Caco-2 (cell line): ENCODE measurements around the gene NFRKB. TPM values are rescaled to one million over a fixed set of nuclear protein-coding genes. Genes with fewer than 3 reads are reported as not detected.

Experiments
- BruUV-seq: library from RNA; stranded (reverse); fragments of 400-500 nt; replicated peaks from 2 replicates; lab custom pipeline; 2021; lab: Mats Ljungman, UMichigan
- CTCF ChIA-PET: fragments of 300-600 bp; sonication (Branson Sonifier 250); formaldehyde crosslinking; loops from one replicate; lab custom pipeline; 2022; ENCODE audit warnings: antibody characterized with exemption; lab: Charles Lee
- POLR2A ChIA-PET: fragments of 300-600 bp; sonication (Branson Sonifier 250); formaldehyde crosslinking; loops from one replicate; lab custom pipeline; 2022; ENCODE audit warnings: antibody characterized with exemption; lab: Charles Lee
- DNase-seq, 2 experiments: peaks; one replicate each; pipeline versions ENCODE4 v3.0.0 to v3.0.0-alpha.2; 2020 to 2022
- H3K27me3 ChIP-seq: replicated peaks from 2 replicates; pipeline ENCODE4 v1.6.0; 2011; ENCODE audit warnings: low read length; ENCODE audit not compliant: control insufficient read depth, insufficient read depth
- H3K36me3 ChIP-seq: 2 replicates; pipeline ENCODE4 v1.5.1; 2011; ENCODE audit warnings: low read length; ENCODE audit not compliant: control insufficient read depth, insufficient read depth
- H3K4me1 ChIP-seq: fragments of 250-450 bp; sonication (Bioruptor Pico); 2 replicates; pipeline ENCODE4 v1.5.1; 2020; ENCODE audit warnings: mild to moderate bottlenecking
- H3K4me3 ChIP-seq: 2 replicates; pipeline ENCODE4 v1.5.1; 2011; ENCODE audit warnings: low read depth, mild to moderate bottlenecking, control low read depth, low read length
- H3K9me3 ChIP-seq: fragments of 250-450 bp; sonication (Bioruptor Pico); 2 replicates; pipeline ENCODE4 v1.5.1; 2020; ENCODE audit warnings: mild to moderate bottlenecking, moderate library complexity
- H3K27ac Mint-ChIP-seq: one replicate; pipeline ENCODE4 v1.8.0; 2022; ENCODE audit warnings: mixed read lengths; ENCODE audit not compliant: unreplicated experiment
- H3K27me3 Mint-ChIP-seq: one replicate; pipeline ENCODE4 v1.8.0; 2022; ENCODE audit warnings: mixed read lengths; ENCODE audit not compliant: insufficient read depth, unreplicated experiment
- H3K36me3 Mint-ChIP-seq: one replicate; pipeline ENCODE4 v1.8.0; 2022; ENCODE audit warnings: mild to moderate bottlenecking, mixed read lengths; ENCODE audit not compliant: insufficient read depth, unreplicated experiment
- H3K4me1 Mint-ChIP-seq: one replicate; pipeline ENCODE4 v1.8.0; 2022; ENCODE audit warnings: low read depth, mixed read lengths; ENCODE audit not compliant: unreplicated experiment
- H3K4me3 Mint-ChIP-seq: one replicate; pipeline ENCODE4 v1.8.0; 2022; ENCODE audit warnings: mild to moderate bottlenecking, moderate library complexity, mixed read lengths; ENCODE audit not compliant: unreplicated experiment
- H3K9me3 Mint-ChIP-seq: one replicate; pipeline ENCODE4 v1.8.0; 2022; ENCODE audit warnings: mixed read lengths; ENCODE audit not compliant: unreplicated experiment
- CTCF ChIP-seq, 2 experiments: fragments of 200-600 bp in 1 of 2; IDR thresholded peaks; 1 replicate in 1 of 2; 2 replicates in 1 of 2; pipeline versions ENCODE4 v1.5.1 to v1.8.0; 2011 to 2022; ENCODE audit warnings: antibody characterized with exemption in 1 of 2, control low read depth in 1 of 2, inconsistent platforms in 1 of 2, low read depth in 1 of 2, low read length in 1 of 2, mild to moderate bottlenecking in 1 of 2, moderate library complexity in 1 of 2; ENCODE audit not compliant: insufficient read depth in 1 of 2, severe bottlenecking in 1 of 2, unreplicated experiment in 1 of 2
- intact Hi-C: fragments of 100-400 bp; cut with micrococcal nuclease; formaldehyde crosslinking; loops from one replicate; pipeline ENCODE4 v1.10.0; 2022; ENCODE audit not compliant: unreplicated experiment
- total RNA-seq: library from RNA; stranded (reverse); gene quantifications from 2 replicates; pipeline ENCODE4 v1.2.3, GENCODE V29; 2022

The NFRKB gene
- total RNA-seq, 1 experiment from 2014 or later: 104 TPM

- BruUV-seq: no TSS peak
- no peak overlapping the region for H3K4me3 ChIP-seq
- DNase-seq: no peak
- TF ChIP-seq CTCF (IDR thresholded peaks at IDR 0.05; ENCODE audit: insufficient read depth in 1 of 2, low read depth in 1 of 2, low read length in 1 of 2, severe bottlenecking in 1 of 2, unreplicated experiment in 1 of 2): no peak
- H3K36me3 Mint-ChIP-seq: no peaks in the 10 kb centered on the region
- peaks cover 3% of the 10 kb centered on the region for H3K4me1 Mint-ChIP-seq
- POLR2A ChIA-PET: no interaction called here
- intact Hi-C loops: no loop called here
- no peaks in the 10 kb centered on the region for H3K27me3 ChIP-seq
- no peak overlapping the region for H3K4me3 Mint-ChIP-seq
- H3K27me3 Mint-ChIP-seq: no peaks in the 10 kb centered on the region
- peaks cover 5% of the 10 kb centered on the region for H3K4me1 ChIP-seq
- CTCF ChIA-PET: interaction anchor here (1.7 to 2.2 kb wide), 2 partner anchors 213 to 228 kb away, joined by 7 to 9 read pairs; no protein-coding TSS in a partner anchor
- H3K9me3 ChIP-seq: no peaks in the 10 kb centered on the region; the same call in 1 of the 2 replicates
- H3K36me3 ChIP-seq: no peaks in the 10 kb centered on the region
- H3K27ac Mint-ChIP-seq: no peak overlapping the region
- no peaks in the 10 kb centered on the region for H3K9me3 Mint-ChIP-seq
These were observed 23.0 kb upstream of the NFRKB start for GRCh38 chr11:129918361-129918760.

GRCh38 chr11:129917231-129917630, 21.9 kb upstream of the NFRKB start:
- CTCF ChIA-PET: interaction anchor here (2.2 kb wide), 1 partner anchor 229 kb away, joined by 7 read pairs; no protein-coding TSS in a partner anchor
- H3K36me3 Mint-ChIP-seq: no peaks in the 10 kb centered on the region
- no peak for TF ChIP-seq CTCF (IDR thresholded peaks at IDR 0.05; ENCODE audit: insufficient read depth in 1 of 2, low read depth in 1 of 2, low read length in 1 of 2, severe bottlenecking in 1 of 2, unreplicated experiment in 1 of 2)
- H3K9me3 Mint-ChIP-seq: no peaks in the 10 kb centered on the region
- H3K27me3 Mint-ChIP-seq: no peaks in the 10 kb centered on the region
- Histone ChIP-seq H3K36me3 (no peaks in the 10 kb centered on the region), H3K4me1 (no peaks in the 10 kb centered on the region), H3K9me3 (no peaks in the 10 kb centered on the region; the same call in 1 of the 2 replicates), H3K4me3 (no peak overlapping the region), H3K27me3 (no peaks in the 10 kb centered on the region)
- intact Hi-C loops: no loop called here
- no peak for DNase-seq
- POLR2A ChIA-PET: no interaction called here
- no peaks in the 10 kb centered on the region for H3K4me1 Mint-ChIP-seq
- no TSS peak for BruUV-seq
- no peak overlapping the region for H3K4me3 Mint-ChIP-seq
- no peak overlapping the region for H3K27ac Mint-ChIP-seq

- intact Hi-C loops: no loop called here
- Histone ChIP-seq H3K9me3 (no peaks in the 10 kb centered on the region), H3K4me1 (peaks cover 5% of the 10 kb centered on the region; the same call in 1 of the 2 replicates), H3K27me3 (no peaks in the 10 kb centered on the region), H3K36me3 (no peaks in the 10 kb centered on the region), H3K4me3 (no peak overlapping the region)
- CTCF ChIA-PET: interaction anchor here (0.7 kb wide), 1 partner anchor 81 kb away, joined by 3 read pairs; no protein-coding TSS in a partner anchor
- H3K9me3 Mint-ChIP-seq: no peaks in the 10 kb centered on the region
- no peak for TF ChIP-seq CTCF (IDR thresholded peaks at IDR 0.05; ENCODE audit: insufficient read depth in 1 of 2, low read depth in 1 of 2, low read length in 1 of 2, severe bottlenecking in 1 of 2, unreplicated experiment in 1 of 2)
- no peak for DNase-seq
- H3K4me3 Mint-ChIP-seq: no peak overlapping the region
- no peak overlapping the region for H3K27ac Mint-ChIP-seq
- H3K4me1 Mint-ChIP-seq: peaks cover 6% of the 10 kb centered on the region
- BruUV-seq: no TSS peak
- POLR2A ChIA-PET: no interaction called here
- no peaks in the 10 kb centered on the region for H3K27me3 Mint-ChIP-seq
- no peaks in the 10 kb centered on the region for H3K36me3 Mint-ChIP-seq
These were observed 15.9 kb upstream of the NFRKB start for GRCh38 chr11:129911298-129911697.
